Neural cell (in vitro differentiated cells): Measurements from ENCODE around the gene DPH3. TPM values are rescaled to one million over a fixed set of nuclear protein-coding genes. Genes with fewer than 3 reads are reported as not detected.

ENCODE experiments used
- H2AFZ ChIP-seq: fragments of 200-600, 300-800 bp; sonication (generic), shearing (Covaris generic); 2 replicates; pipeline ENCODE4 v1.6.0; 2014; ENCODE audit warnings: low read depth, mild to moderate bottlenecking, antibody characterized with exemption, low read length, moderate library complexity
- H3F3A ChIP-seq: fragments of 200-600 bp; shearing (Covaris generic); 2 replicates; pipeline ENCODE4 v1.6.1; 2016; ENCODE audit warnings: mild to moderate bottlenecking, moderate library complexity, mixed read lengths, antibody characterized with exemption, low read length; ENCODE audit not compliant: insufficient read depth, poor library complexity, severe bottlenecking
- H3K27ac ChIP-seq: fragments of 200-600, 300-800 bp; sonication (generic), shearing (Covaris generic); 2 replicates; pipeline ENCODE4 v1.5.1; 2014; ENCODE audit warnings: mild to moderate bottlenecking, low read length, moderate library complexity
- H3K27me3 ChIP-seq: fragments of 300-800, 200-600 bp; sonication (generic), shearing (Covaris generic); 2 replicates; pipeline ENCODE4 v1.6.0; 2014; ENCODE audit warnings: mild to moderate bottlenecking, low read depth, low read length, moderate library complexity; ENCODE audit not compliant: insufficient read depth
- H3K36me3 ChIP-seq: fragments of 300-800, 200-600 bp; sonication (generic), shearing (Covaris generic); 2 replicates; pipeline ENCODE4 v1.5.1; 2014; ENCODE audit warnings: mild to moderate bottlenecking, antibody characterized with exemption, low read length, moderate library complexity; ENCODE audit not compliant: insufficient read depth
- H3K4me2 ChIP-seq: fragments of 300-800, 200-600 bp; sonication (generic), shearing (Covaris generic); 2 replicates; pipeline ENCODE4 v1.6.0; 2014; ENCODE audit warnings: mild to moderate bottlenecking, low read length
- H3K4me3 ChIP-seq: fragments of 300-800, 200-600 bp; sonication (generic), shearing (Covaris generic); 2 replicates; pipeline ENCODE4 v1.5.1; 2014; ENCODE audit warnings: mild to moderate bottlenecking, low read length, moderate library complexity
- H3K79me2 ChIP-seq: fragments of 200-600 bp; shearing (Covaris generic); replicated peaks from 2 replicates; pipeline ENCODE4 v1.6.0; 2014; ENCODE audit warnings: mild to moderate bottlenecking, low read length, moderate library complexity; ENCODE audit not compliant: insufficient read depth
- H3K9ac ChIP-seq: fragments of 300-800, 200-600 bp; sonication (generic), shearing (Covaris generic); 2 replicates; pipeline ENCODE4 v1.6.1; 2016; ENCODE audit warnings: mild to moderate bottlenecking, low read length, mixed read lengths
- H3K9me2 ChIP-seq: fragments of 200-600 bp; shearing (Covaris generic); 2 replicates; pipeline ENCODE4 v1.6.1; 2016; ENCODE audit warnings: mild to moderate bottlenecking, low read length, mixed read lengths; ENCODE audit not compliant: insufficient read depth
- H3K9me3 ChIP-seq: fragments of 200-600, 300-800 bp; sonication (generic), shearing (Covaris generic); 2 replicates; pipeline ENCODE4 v1.6.1; 2016; ENCODE audit warnings: mild to moderate bottlenecking, mixed run types, low read length, moderate library complexity, mixed read lengths
- H4K20me1 ChIP-seq: fragments of 200-600 bp; shearing (Covaris generic); 2 replicates; pipeline ENCODE4 v1.6.1; 2016; ENCODE audit warnings: mild to moderate bottlenecking, mixed run types; ENCODE audit not compliant: insufficient read depth
- EP300 ChIP-seq: fragments of 450-650 bp; conservative IDR thresholded peaks from 2 replicates; pipeline ENCODE4 v1.6.1; 2014; ENCODE audit warnings: antibody characterized with exemption, mild to moderate bottlenecking, moderate library complexity; ENCODE audit not compliant: poor library complexity, severe bottlenecking
- EZH2 ChIP-seq: fragments of 200-600, 300-800 bp; shearing (Covaris generic), sonication (generic); IDR thresholded peaks from 2 replicates; pipeline ENCODE4 v1.6.1; 2014; ENCODE audit warnings: antibody characterized with exemption, low read length, borderline replicate concordance, mild to moderate bottlenecking; ENCODE audit not compliant: insufficient read depth, poor library complexity, severe bottlenecking
- MXI1 ChIP-seq: fragments of 450-650 bp; conservative IDR thresholded peaks from 2 replicates; pipeline ENCODE4 v1.6.1; 2014; ENCODE audit warnings: antibody characterized with exemption, mild to moderate bottlenecking; ENCODE audit not compliant: poor library complexity, severe bottlenecking
- POLR2AphosphoS5 ChIP-seq: IDR thresholded peaks from 2 replicates; pipeline ENCODE4 v1.6.1; 2012
- RAD21 ChIP-seq: fragments of 450-650 bp; conservative IDR thresholded peaks from 2 replicates; pipeline ENCODE4 v1.6.1; 2014; ENCODE audit warnings: antibody characterized with exemption, mild to moderate bottlenecking, moderate library complexity
- SMC3 ChIP-seq: fragments of 450-650 bp; conservative IDR thresholded peaks from 2 replicates; pipeline ENCODE4 v1.6.1; 2014; ENCODE audit warnings: antibody characterized with exemption, mild to moderate bottlenecking, moderate library complexity; ENCODE audit not compliant: poor library complexity
- TAF1 ChIP-seq: IDR thresholded peaks from 2 replicates; pipeline ENCODE4 v1.6.1; 2012; ENCODE audit warnings: low read depth
- polyA minus RNA-seq: library from RNA; depleted of rRNA, polyadenylated mRNA; stranded (reverse); fragments of >200 nt; gene quantifications from 2 replicates; pipeline ENCODE4 v1.2.3, GENCODE V29; 2014
- polyA plus RNA-seq: library from polyadenylated mRNA; depleted of rRNA; stranded (reverse); fragments of >200 nt; gene quantifications from 2 replicates; pipeline ENCODE4 v1.2.3, GENCODE V29; 2014
- TF ChIP-seq, protein P1 (sequence below): fragments of 450-650 bp; IDR thresholded peaks from 2 replicates; pipeline ENCODE4 v1.5.1; 2014; ENCODE audit warnings: antibody characterized with exemption, mild to moderate bottlenecking, moderate library complexity; ENCODE audit not compliant: poor library complexity, severe bottlenecking
- TF ChIP-seq, protein P2 (sequence below): IDR thresholded peaks from 2 replicates; pipeline ENCODE4 v1.6.1; 2012; ENCODE audit warnings: borderline replicate concordance

The DPH3 gene
- polyA plus RNA-seq (38.5 and 44.4 TPM in 2 replicates), polyA minus RNA-seq (38.2 and 44.1 TPM in 2 replicates)

DNA sequence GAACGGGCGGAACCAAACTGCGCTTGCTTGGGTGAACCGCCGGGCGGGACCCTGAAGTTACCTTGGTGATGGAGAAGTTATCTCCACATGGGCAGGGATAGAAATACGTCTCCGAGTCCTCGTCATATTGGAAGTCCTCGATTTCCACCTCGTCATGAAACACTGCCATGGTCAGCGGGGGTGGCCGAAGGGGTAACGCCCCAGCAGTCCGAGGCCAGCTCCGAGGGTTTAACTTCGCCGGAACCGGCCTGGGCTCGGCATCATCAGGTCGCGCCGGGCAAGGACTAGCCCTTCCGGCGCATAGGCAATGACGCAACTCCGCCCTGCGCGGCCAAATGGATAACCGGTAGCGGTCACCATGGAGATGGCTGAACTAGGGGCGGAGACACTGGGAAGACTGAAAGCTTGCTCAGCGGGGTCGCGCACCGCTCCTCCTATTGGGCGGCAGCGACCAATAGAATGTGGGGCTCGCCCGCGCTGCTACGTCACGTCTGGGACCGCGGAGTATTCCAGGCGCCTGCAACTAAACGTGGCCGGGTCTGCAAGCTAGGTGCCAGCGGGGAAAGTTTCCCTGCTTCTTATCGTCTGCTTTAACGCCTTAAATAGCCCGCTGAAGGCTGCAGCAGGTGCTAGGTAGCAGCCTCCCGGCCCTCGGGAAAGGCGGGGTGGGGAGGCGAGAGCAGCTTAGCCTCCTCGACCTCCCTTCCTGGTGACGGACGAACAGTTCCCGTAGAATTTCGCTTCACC is at the start of gene DPH3, which contains the start of gene OXNAD1:
Gene DPH3 (minus strand): TSS at position 236 of the 747 bp plus-strand sequence. CDS start 67 bp downstream, at position 169.
Gene OXNAD1 (plus strand): TSS at position 505 of the 747 bp plus-strand sequence. CDS start 5,741 bp downstream, outside the sequence.
- Histone ChIP-seq H3K4me2 (peak within 1 kb of the TSS; percentile 91), H3K27ac (peak within 1 kb of the TSS; percentile 67), H3K4me3 (peak within 1 kb of the TSS; percentile 73), H3K36me3 (no peaks in the 10 kb centered on the region), H2AFZ (peak within 1 kb of the TSS; percentile 43), H3K27me3 (no peaks in the 10 kb centered on the region), H3F3A (no peaks in the 10 kb centered on the region), H3K9me2 (no peaks in the 10 kb centered on the region), H3K9ac (peak within 1 kb of the TSS; percentile 68), H4K20me1 (no peaks in the 10 kb centered on the region), H3K9me3 (no peaks in the 10 kb centered on the region), H3K79me2 (peaks cover 54% of the 10 kb centered on the region)
- TF ChIP-seq RAD21, result no peak
- TF ChIP-seq, protein P1, sequence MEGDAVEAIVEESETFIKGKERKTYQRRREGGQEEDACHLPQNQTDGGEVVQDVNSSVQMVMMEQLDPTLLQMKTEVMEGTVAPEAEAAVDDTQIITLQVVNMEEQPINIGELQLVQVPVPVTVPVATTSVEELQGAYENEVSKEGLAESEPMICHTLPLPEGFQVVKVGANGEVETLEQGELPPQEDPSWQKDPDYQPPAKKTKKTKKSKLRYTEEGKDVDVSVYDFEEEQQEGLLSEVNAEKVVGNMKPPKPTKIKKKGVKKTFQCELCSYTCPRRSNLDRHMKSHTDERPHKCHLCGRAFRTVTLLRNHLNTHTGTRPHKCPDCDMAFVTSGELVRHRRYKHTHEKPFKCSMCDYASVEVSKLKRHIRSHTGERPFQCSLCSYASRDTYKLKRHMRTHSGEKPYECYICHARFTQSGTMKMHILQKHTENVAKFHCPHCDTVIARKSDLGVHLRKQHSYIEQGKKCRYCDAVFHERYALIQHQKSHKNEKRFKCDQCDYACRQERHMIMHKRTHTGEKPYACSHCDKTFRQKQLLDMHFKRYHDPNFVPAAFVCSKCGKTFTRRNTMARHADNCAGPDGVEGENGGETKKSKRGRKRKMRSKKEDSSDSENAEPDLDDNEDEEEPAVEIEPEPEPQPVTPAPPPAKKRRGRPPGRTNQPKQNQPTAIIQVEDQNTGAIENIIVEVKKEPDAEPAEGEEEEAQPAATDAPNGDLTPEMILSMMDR, result peak; percentile 36
- TF ChIP-seq EP300, result peak; percentile 80
- peak; percentile 98 for TF ChIP-seq MXI1
- no peak for TF ChIP-seq EZH2
- TF ChIP-seq, protein P2, sequence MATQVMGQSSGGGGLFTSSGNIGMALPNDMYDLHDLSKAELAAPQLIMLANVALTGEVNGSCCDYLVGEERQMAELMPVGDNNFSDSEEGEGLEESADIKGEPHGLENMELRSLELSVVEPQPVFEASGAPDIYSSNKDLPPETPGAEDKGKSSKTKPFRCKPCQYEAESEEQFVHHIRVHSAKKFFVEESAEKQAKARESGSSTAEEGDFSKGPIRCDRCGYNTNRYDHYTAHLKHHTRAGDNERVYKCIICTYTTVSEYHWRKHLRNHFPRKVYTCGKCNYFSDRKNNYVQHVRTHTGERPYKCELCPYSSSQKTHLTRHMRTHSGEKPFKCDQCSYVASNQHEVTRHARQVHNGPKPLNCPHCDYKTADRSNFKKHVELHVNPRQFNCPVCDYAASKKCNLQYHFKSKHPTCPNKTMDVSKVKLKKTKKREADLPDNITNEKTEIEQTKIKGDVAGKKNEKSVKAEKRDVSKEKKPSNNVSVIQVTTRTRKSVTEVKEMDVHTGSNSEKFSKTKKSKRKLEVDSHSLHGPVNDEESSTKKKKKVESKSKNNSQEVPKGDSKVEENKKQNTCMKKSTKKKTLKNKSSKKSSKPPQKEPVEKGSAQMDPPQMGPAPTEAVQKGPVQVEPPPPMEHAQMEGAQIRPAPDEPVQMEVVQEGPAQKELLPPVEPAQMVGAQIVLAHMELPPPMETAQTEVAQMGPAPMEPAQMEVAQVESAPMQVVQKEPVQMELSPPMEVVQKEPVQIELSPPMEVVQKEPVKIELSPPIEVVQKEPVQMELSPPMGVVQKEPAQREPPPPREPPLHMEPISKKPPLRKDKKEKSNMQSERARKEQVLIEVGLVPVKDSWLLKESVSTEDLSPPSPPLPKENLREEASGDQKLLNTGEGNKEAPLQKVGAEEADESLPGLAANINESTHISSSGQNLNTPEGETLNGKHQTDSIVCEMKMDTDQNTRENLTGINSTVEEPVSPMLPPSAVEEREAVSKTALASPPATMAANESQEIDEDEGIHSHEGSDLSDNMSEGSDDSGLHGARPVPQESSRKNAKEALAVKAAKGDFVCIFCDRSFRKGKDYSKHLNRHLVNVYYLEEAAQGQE, result peak; percentile 63
- peak; percentile 61 for TF ChIP-seq TAF1
- TF ChIP-seq POLR2AphosphoS5, result peak; percentile 79
- TF ChIP-seq SMC3, result no peak

DNA sequence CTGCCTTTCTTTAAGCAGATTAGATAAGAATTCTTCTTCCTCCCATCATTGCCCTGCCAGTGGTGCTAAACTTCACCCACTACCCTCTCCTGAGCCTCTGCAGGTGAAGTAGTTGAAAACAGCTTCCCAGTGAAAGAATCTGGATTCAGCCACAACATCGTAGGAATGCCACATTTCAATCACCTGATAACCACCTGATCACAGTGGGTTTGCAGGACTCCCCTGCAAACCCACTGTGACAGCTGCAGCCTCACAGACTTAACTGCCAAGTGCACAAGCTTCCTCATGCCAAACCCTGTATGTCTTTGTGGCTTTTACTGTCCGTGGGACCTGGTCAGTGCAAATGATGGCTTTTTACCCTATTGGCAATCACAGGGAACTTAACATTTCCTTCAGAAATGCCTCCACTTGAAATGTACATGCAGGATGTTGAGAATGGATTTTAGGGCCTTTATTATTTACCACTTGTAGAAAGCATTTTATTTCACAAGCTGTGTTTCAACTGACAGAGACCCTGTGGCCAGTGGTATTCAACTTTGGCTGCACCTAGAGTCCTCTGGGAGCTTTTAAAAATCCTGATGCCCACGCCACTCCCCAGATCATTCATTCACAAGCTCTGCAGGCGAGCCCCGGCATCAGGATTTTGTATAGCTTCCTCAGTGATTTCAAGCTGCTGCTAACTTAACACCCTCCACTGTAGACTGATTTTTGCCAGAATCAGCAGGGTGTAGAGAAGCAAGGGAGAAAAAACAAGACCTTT is 49.3 kb upstream of the DPH3 start:
- Histone ChIP-seq H3K79me2 (no peaks in the 10 kb centered on the region), H3F3A (no peaks in the 10 kb centered on the region), H3K4me2 (no peak overlapping the region), H3K9me2 (no peaks in the 10 kb centered on the region), H3K4me3 (no peak overlapping the region), H3K27ac (no peak overlapping the region), H3K27me3 (no peaks in the 10 kb centered on the region), H2AFZ (no peak overlapping the region), H4K20me1 (no peaks in the 10 kb centered on the region), H3K9me3 (no peaks in the 10 kb centered on the region), H3K36me3 (no peaks in the 10 kb centered on the region), H3K9ac (no peak overlapping the region)
- TF ChIP-seq, protein P1, result no peak
- TF ChIP-seq SMC3 (no peak), TAF1 (no peak), RAD21 (no peak), MXI1 (no peak), EZH2 (no peak), POLR2AphosphoS5 (no peak), EP300 (no peak)
- TF ChIP-seq, protein P2, result no peak
